Measurements from ENCODE around the gene ACOT7.
A peak's percentile ranks its signal among the peaks of the same experiment; 100 is the strongest.
"Not testable (repeated sequence)": the region's sequence is repeated elsewhere in the genome, so short reads cannot be mapped to it uniquely, and the experiment has no call there.

Gene ACOT7

DNA sequence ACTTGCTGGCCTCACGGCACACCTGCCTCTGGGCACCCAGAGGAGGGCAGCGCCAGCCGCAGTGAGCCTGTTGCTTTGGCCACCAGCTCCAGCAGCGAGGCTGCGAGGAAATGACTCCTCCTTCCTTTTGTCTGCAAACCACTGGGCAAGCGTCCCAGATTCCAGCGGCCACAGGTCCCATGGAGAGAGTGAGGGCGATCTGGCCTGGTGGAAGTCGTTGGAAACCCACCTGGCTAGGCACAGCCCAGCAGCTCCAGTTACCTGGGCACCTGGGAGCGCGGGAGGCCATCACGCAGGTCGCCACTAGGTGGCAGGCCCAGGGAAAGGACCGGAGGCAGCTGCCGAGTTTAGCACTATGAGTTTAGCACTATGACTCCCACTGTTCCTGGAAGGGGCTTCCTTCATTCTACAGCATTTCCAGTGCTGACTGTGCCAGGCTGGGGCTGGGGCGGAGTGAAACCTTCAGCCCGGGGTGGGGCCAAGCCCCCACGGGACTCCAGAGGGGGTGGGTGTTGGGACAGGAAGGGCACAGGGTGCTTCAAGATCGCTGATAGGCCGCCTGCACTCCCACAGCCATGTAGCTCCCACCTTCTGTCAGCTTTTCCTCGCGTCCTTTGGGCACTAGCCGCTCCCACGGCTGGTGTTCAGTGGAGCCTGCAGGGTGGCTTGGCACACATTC is 29.9 kb upstream of the ACOT7 start:
- no peak for DNase-seq

DNA sequence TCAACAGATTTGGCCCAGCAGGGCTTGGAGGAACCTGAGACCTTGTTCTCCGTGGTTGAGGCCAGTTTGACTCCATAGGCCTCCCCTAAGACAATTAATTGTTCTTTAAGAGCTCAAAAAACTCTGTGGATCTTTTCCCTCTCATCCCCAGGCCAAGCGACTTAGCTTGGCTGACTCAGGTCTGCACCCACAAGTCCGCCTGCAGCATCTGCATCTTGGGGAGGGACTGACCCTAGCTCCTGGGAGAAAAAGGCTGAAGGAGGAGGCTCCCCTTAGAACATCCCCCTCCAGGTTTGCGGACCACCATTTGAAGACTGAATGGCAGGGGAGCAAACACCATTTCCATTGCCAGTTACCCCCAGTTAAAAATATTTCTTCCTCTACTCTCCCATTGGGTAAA is 27.7 kb upstream of the ACOT7 start:
- no peak for DNase-seq

DNA sequence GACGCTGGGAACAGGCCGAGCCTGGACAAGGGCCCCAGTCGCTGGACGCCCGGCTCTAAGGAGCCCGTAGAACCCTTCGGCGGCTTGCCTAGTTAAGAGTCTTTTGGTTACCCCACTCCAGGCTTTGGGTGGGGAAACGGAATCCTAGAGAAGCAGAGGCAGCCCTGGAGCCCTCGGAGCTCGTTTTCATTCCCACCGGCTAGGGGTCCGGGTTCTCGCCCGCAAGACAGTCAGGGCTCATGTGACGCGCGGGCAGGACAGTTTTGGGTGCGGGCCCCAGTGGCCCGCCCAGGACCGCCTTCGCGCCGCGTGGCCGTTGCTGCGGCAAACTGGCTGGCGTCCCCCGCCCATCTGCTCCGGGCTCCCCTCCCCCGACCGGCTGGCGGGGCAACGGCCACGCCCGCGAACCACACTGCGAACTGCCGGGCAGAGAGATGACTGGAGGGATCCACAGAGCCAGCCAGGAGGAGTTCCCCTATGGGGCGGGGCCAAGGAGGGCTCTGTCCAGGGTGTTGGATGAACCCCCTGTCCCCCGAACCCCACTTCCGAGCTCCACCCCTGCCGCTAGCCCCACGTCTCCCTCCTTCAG is 27.0 kb upstream of the ACOT7 start:
- DNase-seq = peak; percentile 37

DNA sequence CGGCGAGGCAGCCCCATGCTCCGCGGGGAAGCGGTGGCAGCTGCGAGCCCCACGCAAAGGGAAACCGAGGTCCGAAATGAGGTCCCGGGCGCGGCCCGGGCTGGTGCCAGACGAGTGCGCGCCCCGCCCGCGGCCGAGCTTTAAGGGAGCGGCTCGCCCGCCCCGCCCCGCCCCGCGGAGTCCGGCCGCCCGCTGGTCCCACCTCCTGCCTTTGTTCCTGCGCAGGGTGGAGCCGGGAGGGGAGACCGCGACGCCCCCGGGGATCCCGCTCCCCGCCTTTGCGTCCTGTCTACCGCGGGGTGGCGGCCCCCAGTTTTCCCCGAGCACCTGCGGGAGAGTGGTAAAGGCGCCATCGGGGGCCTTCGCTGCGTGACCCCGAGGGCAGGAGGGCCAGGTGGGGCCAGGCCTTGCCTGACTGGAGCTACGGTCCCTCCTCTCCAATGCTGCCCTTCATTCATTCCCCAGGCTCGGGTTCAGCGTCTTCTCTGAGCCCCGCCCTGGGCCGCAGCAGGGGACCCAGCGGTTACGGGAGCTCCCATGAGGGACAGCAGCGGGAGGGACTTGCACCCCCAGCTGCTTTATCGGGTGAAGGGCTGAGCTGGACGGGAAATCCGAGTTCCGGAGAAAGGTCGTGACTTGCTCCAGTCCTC is 26.4 kb upstream of the ACOT7 start, which contains the start of gene HES2:
Gene HES2, minus strand, starts transcription at position 116 of the 650 bp plus-strand sequence. Its CDS starts 99 bp downstream, at position 17.
- no peak for DNase-seq

DNA sequence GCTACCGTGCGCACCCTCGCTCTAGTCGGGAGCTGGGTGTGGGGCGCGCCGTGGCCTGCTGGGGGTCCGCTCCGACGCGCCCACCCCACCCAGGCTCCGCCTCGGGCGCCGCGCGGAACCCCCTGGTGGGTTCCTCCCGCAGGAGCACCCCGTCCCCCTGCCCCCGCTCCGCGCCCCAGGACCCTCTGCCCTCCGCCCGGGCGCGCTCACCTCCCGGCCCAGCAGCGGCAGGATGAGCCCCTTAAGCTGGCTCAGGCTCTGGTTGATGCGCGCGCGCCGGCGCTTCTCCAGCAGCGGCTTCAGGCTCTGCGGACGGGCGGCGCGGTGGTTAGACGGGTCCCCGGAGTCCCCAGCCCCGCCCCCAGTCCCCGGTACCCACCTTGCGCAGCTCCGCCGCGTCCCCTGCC is 25.8 kb upstream of the ACOT7 start:
- DNase-seq = no peak

DNA sequence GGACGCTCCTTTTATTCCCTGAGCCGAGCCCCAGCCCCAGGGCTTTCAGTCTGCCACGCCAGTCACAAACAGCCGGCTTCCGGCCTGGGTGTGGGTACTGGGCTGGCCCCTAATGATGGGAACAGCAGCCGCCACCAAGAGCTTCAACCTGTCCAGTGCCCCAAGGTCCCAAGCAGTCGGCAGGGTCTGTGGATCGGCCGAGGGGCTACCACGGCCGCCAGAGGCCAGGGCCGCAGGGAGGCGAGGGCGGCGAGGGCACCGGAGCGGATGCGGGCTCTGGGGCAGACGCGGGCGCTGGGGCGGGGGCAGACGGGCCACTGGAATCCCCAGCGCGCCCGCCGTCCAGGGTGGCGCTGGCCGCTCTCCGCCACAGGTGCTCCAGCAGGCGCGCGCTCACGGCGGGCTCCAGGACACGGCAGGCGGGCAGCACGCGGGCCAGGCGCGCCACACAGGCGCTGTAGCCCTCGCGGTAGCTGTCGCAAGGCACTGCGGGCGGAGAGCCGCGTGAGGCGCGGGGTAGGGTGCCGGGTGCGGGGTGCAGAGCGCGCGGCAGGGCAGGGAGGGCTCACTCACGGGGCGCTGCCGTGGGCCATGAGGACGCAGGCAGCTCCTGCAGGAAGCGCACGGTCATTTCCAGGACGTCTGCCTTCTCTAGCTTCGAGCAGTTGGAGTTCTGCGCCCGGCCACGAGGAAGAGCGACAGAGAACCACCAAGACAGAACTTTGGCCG is 25.3 kb upstream of the ACOT7 start:
- DNase-seq = no peak

DNA sequence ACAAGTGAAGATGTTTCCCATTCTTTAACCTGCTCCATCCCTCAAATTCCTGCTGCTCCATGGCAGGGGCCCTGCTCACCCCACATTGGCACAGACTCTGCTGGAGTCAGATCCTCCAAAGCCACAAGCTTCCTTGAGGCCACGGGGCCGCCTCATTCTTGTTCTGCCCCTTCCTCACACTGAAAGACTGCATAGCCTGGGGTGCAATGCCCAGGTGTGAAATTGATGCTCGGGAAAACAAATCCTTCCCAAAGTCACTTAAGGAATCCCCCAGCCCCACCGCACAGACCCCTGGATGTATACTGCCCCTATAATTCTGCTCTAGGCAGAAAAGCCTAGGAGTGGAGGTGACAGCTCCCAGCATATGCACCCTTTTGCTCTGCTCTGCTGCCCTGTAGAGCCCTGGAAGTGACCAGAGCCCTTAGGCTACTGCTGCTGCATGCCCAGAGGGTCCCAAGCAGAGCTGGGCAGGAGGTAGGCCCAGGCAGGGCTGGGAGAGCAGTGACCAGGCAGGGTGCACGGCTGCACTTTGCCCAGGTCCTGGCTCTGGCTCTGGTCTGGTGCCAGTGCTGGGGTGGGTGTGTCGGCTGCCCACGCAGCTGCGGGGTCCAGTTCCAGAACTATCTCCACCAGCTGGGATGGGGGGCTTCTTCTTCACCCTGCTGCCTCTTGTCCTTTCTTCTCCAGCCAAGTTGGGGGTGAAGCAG is 24.5 kb upstream of the ACOT7 start:
- DNase-seq = no peak

DNA sequence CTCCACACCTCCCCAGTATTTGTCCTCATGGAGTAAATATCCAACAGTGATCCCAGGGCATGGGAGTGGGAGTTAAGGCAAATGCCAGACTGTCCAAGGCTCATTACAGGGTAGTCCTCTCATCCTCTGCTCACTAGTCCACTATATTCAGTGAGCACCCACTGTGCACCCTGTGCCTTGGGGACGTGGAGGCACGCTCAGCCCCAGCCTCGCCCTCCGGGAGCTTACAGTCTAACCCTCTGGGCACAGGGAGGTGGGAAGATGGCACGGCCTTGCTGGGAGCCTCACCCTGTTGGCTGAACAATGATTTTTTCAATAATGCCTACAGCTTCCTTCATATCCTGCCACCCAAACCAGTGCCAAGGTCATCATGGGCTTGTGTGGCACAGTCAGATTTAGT is 23.3 kb upstream of the ACOT7 start:
- no peak for DNase-seq

DNA sequence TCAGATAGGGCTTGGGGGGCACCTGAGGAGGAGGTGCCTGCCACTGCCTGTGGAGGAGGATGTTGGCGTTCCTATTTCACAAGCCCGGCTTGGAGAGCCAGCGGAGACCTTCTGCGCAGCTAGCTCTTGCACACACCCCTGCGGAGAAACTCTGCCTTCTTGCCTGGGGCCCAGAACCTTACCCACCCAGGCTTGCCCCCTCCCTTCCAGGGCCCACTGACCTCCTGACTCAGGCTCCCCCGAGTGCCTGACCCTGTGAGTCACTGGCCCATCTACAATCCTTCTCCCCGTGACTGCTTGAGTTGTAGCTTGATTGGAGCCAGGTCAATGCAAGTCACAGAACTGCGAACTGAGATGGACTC is 22.7 kb upstream of the ACOT7 start:
- DNase-seq = no peak

DNA sequence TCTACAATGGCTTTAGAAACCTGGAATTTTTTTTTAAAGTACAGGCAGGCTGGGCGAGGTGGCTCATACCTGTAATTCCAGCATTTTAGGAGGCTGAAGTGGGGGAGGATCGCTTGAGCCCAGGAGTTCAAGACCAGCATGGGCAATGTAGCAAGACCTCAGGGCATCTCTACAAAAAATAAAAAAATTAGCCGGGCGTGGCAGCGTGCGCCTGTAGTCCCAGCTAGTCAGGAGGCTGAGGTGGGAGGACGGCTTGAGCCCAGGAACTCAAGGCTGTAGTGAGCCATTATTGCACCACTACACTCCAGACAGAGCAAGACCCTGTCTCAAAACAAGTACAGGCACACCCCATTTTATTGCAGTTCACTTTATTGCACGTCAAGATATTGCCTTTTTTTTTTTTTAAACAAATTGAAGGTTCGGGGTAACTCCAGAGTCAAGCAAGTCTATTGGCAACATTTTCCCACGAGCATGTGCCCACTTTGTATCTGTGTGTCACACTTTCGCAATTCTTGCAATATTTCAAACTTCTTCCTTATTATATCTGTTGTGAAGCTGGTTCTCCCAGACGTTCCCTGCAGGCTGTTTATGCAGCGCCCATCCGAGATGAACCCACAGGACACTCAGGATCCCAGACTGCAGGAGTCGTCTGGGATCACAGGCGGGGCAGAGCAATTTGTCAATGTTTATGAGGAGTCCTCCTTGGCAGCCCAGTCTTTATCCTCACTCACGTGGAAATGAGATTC is 21.5 kb upstream of the ACOT7 start:
- DNase-seq = peak; percentile 55

DNA sequence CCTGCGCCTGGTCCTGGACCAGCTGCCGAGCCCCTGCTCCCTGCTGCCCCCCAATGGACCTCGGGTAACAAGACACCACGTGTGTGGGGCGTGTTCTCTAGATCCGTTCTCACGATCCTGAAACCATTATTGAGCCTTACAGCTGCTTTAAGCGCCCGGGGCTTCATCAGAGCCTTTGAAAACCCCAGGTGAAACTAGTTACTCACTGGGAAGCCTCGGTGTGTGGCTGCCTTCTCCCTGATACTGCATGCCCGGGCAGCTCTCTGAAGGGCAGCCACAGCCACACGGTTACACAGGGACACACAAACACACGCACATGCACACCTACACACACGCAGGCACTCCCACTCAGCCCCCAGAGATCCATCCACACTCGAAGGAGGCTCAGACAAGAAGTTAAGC is 20.9 kb upstream of the ACOT7 start:
- peak; percentile 36 for DNase-seq

DNA sequence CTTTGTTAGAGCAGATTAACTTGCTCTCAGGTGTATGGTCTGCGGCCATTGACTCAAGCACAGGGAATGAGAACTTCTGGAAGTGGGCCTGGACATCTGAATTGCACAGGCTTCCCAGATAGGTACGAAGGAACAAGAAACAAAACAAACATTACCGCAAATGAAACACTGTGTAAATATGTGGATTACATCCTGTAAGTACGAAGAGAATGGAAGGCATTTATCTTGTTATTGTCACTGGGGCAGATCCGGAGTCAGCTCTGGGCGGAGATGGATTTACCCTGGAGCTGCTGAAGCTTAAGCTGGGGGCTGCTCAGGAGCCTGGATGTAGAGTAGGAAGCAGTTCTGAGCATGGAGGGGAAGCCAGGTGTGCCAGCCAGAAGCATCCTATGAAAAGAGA is 19.3 kb upstream of the ACOT7 start:
- DNase-seq = no peak

DNA sequence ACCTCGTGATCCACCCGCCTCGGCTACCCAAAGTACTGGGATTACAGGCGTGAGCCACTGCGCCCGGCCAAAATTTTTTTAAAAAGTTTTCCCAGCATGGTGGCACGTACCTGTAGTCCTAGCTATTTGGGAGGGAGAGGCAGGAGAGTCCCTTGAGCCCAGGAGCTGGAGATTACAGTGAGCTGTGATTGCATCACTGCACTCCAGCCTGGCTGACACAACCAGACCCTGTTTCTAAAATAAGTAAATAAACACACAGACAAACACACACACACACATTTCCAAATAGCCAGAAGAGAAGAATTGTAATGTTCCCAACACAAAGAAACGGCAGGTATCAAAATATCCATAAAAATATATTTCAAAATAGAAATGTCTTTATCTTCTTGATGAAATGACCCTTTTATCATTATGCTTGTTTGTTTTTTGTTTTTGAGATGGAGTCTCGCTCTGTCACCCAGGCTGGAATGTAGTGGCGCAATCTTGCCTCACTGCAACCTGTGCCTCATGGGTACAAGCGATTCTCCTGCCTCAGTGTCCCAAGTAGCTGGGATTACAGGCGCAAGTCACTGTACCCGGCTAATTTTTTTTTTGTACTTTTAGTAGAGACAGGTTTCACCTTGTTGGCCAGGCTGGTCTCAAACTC is 16.8 kb upstream of the ACOT7 start:
- DNase-seq = no peak

DNA sequence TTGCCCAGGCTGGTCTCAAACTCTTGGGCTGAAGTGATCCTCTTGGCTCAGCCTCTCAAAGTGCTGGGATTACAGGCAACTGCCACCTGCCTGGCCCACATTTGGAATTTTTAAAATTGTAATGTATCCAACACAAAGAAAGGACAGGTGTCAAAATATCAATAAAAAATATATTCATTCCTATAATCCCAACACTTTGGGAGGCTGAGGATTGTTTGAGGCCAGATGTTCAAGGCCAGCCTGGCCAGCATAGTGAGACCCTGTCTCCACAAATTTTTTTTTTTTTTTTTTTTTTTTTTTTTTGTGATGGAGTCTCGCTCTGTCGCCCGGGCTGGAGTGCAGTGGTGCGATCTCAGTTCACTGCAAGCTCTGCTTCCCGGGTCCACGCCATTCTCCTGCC is 16.2 kb upstream of the ACOT7 start:
- no peak for DNase-seq

DNA sequence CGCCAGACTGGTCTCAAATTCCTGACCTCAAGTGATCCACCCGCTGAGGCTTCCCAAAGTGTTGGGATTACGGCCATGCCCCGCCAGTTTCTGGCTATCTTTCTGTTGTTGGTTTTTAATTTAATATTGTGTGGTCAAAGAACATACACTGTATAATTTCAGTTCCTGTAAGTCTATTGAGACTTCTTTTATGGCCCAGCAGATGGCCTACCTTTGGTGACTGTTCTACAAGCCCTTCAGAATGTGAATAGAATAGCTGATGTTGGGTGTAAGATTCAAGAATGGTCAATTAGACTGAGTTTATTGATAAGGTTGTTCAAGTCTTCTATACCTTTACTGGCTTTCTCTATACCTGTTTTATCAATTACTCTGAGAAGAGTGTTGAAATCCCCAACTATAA is 15.5 kb upstream of the ACOT7 start:
- DNase-seq = peak; percentile 45

DNA sequence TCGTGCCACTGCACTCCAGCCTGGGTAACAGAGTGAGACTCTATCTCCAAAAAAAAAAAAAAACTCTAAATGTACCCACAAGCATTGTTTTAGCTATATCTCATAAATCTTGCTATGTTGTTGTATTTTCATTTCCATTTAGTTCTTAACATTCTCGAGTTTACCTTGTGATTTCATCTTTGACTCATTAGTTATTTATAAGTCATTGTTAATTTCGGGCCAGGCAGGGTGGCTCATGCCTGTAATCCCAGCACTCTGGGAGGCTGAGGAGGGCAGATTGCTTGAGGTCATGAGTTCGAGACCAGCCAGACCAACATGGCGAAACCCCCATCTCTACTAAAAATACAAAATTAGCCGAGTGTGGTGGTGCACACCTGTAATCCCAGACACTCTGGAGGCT is 14.5 kb upstream of the ACOT7 start:
- DNase-seq = no peak

DNA sequence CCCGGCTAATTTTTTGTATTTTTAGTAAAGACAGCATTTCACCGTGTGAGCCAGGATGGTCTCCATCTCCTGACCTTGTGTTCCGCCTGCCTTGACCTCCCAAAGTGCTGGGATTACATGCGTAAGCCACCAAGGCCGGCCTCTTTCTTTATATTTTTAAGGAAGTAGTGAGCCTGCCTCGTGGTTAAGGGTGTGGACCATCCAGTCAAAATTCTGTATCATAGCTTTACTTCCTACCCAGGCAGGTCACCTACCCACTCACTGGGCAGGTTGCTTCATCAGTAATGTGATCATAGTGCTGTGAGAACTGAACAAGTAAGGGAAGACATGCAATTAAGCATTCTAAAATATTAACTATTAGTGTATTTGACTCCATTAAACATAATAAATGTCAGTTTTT is 8.1 kb upstream of the ACOT7 start:
- peak; percentile 66 for DNase-seq

DNA sequence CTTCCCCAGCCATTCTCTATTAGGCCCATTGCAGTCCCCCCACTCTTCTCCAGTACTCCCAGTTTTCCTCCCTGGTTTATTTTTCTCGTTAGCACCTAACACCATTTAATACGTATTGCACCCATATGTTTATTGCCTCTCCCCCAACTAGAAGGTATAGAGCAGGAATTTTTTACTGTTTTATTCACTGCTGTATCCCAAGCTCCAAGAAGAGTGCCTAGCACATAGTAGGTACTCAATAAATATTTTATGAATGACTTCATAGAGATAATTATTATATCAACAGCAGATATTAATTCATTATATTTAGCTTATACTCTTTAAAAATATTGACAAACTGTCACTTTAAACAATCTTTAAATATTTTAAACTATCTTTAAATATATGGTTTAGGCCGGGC is 5.7 kb upstream of the ACOT7 start:
- no peak for DNase-seq

DNA sequence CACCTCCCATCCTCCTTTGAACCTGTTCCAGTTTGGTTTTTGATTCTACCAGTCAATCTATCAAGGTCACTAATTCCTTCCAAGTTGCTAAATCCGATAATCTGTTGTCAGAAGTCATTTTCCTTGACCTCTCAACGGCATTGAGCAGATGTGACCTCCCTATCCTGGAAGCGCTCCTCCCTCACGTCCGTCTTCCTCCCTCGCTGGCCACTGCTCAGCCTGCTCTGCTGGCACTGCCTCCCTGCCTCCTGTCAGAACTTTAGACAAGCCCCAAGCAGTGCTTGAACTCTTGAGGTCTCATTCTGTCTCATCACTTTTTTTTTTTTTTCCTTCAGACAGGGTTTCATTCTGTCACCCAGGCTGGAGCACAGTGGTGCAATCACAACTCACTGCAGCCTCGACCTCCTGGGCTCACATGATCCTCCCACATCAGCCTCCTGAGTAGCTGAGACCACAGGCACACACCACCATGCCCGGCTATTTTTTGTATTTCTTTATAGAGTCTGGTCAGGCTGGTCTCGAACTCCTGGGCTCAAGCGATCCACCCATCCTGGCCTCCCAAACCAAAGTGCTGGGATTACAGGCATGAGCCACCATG is 4.4 kb upstream of the ACOT7 start:
- DNase-seq = no peak

DNA sequence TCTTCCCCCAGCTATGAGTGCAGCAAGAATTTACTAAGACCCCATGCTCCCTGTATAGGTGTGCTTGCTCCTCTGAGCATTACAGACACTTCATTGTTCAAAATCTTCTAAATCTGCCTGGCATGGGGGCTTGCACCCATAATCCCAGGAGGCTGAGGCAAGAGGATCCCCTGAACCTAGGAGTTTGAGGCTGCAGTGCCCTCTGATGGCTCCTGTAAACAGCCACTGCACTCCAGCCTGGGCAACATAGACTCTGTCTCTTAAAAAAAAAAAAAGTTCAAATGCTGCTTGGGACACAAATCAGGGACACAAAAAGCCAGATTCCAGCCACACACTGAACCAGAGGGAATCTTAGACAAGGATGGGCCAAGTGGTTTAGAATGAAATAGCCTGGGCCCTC is 3.4 kb upstream of the ACOT7 start:
- DNase-seq = no peak

DNA sequence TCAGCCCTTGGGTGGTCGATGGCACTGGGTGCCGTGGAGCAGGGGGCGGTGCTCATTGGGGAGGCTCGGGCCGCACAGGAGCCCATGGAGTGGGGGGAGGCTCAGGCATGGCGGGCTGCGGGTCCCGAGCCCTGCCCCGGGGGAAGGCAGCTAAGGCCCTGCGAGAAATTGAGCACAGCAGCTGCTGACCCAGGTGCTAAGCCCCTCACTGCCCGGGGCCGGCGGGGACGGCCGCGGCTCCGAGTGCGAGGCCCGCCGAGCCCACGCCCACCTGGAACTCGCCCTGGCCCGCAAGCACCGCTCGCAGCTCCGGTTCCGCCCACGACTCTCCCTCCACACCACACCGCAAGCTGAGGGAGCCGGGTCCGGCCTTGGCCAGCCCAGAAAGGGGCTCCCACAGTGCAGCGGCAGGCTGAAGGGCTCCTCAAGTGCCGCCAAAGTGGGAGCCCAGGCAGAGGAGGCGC is 2.2 kb upstream of the ACOT7 start:
- not testable (repeated sequence) for DNase-seq
